ENCODE data around the gene CNTNAP2. TPM values are rescaled to one million over a fixed set of nuclear protein-coding genes. Genes with fewer than 3 reads are reported as not detected.

Gene CNTNAP2
- total and polyA plus RNA-seq, 11 donors: 0.01 to 2.6 (median 0.31) TPM; not detected in 3

- intact Hi-C loops (cut with DNase I): no loop called here
- Histone ChIP-seq H3K36me3 (no peaks in the 10 kb centered on the region), H3K4me1 (no peaks in the 10 kb centered on the region), H3K9me3 (peaks cover 0 to 11% (median 0%) of the 10 kb centered on the region in 12 donors), H3K4me3 (no peak overlapping the region), H3K27ac (peak overlapping the region in 1 of 12 donors; percentile 22), H3K27me3 (no peaks in the 10 kb centered on the region)
- TF ChIP-seq POLR2A (IDR thresholded peaks at IDR 0.05): no peak
- TF ChIP-seq, protein P1, sequence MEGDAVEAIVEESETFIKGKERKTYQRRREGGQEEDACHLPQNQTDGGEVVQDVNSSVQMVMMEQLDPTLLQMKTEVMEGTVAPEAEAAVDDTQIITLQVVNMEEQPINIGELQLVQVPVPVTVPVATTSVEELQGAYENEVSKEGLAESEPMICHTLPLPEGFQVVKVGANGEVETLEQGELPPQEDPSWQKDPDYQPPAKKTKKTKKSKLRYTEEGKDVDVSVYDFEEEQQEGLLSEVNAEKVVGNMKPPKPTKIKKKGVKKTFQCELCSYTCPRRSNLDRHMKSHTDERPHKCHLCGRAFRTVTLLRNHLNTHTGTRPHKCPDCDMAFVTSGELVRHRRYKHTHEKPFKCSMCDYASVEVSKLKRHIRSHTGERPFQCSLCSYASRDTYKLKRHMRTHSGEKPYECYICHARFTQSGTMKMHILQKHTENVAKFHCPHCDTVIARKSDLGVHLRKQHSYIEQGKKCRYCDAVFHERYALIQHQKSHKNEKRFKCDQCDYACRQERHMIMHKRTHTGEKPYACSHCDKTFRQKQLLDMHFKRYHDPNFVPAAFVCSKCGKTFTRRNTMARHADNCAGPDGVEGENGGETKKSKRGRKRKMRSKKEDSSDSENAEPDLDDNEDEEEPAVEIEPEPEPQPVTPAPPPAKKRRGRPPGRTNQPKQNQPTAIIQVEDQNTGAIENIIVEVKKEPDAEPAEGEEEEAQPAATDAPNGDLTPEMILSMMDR (IDR thresholded peaks at IDR 0.05): no peak
- DNase-seq: no peak
- 56 to 65% (median 58%) methylated on average over 8 of the region's 8 CpGs for WGBS, 4 donors
- peak in 1 of 4 donors; percentile 12 for ATAC-seq
Measured at GRCh38 chr7:147412782-147413556, 1296.4 kb downstream of the CNTNAP2 start.

- DNase-seq (no peak), ATAC-seq (no peak)
- Histone ChIP-seq H3K36me3 (no peaks in the 10 kb centered on the region), H3K9me3 (peaks cover 0 to 11% (median 0%) of the 10 kb centered on the region in 12 donors), H3K27me3 (no peaks in the 10 kb centered on the region), H3K4me3 (no peak overlapping the region), H3K4me1 (no peaks in the 10 kb centered on the region), H3K27ac (no peak overlapping the region)
- TF ChIP-seq, protein P1 (IDR thresholded peaks at IDR 0.05): no peak
- TF ChIP-seq POLR2A (IDR thresholded peaks at IDR 0.05): no peak
- intact Hi-C loops (cut with DNase I): no loop called here
Measured at GRCh38 chr7:147413557-147413870, 1296.9 kb downstream of the CNTNAP2 start.

GRCh38 chr7:147415991-147416390, 1299.4 kb downstream of the CNTNAP2 start:
- TF ChIP-seq, protein P1 (IDR thresholded peaks at IDR 0.05): no peak
- no peak for TF ChIP-seq POLR2A (IDR thresholded peaks at IDR 0.05)
- H3K9me3 ChIP-seq: peaks cover 0 to 11% (median 0%) of the 10 kb centered on the region in 12 donors
- H3K27ac ChIP-seq: no peak overlapping the region
- DNase-seq: no peak
- 87 to 100% (median 93%) methylated on average over 1 of the region's 1 CpG for whole genome bisulfite sequencing, 4 donors
- H3K27me3 ChIP-seq: no peaks in the 10 kb centered on the region
- intact Hi-C loops (cut with DNase I): no loop called here
- H3K36me3 ChIP-seq: no peaks in the 10 kb centered on the region
- H3K4me1 ChIP-seq: no peaks in the 10 kb centered on the region
- no peak overlapping the region for H3K4me3 ChIP-seq
- ATAC-seq: no peak

DNA sequence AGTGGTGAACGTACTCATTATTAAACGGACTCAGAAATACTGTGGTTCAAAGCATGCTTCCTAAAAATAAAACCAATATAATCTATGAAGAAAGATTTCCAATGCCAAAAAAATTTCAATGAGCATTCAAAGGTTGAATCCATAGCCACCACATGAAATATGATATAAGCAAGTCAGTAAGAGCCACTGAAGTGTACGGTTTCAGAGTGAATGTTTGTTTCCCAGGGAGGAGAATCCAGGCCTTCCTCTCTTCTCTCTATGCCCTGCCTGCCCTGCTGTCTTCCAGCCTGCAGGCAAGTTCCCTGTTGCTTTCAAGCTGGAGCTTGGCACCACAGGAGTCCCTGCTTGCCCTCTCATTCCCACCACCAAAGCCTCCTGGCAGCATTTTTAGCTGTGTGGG, 1302.4 kb downstream of the CNTNAP2 start:
- WGBS, 4 donors: 66 to 76% (median 72%) methylated on average over 3 of the region's 3 CpGs

More for the DNA sequence above, 1302.4 kb downstream of the CNTNAP2 start:
- TF ChIP-seq, protein P1 (IDR thresholded peaks at IDR 0.05): no peak
- TF ChIP-seq POLR2A (IDR thresholded peaks at IDR 0.05): no peak
- Histone ChIP-seq H3K4me3 (no peak overlapping the region), H3K4me1 (no peaks in the 10 kb centered on the region), H3K36me3 (no peaks in the 10 kb centered on the region), H3K9me3 (peaks cover 0 to 11% (median 0%) of the 10 kb centered on the region in 12 donors), H3K27ac (no peak overlapping the region), H3K27me3 (no peaks in the 10 kb centered on the region)
- intact Hi-C loops (cut with DNase I): no loop called here
- ATAC-seq: no peak
- no peak for DNase-seq

All from heart left ventricle (tissue), 16 donors.